Stimulated activated memory B cell treated with anti-CD40 and anti-IgM and Interleukin-4, amounts not matched to agents 10 μg/mL and 1 μg/mL and 100 μg/mL, for 72 hours (primary cell): ENCODE data around the gene MAML2.

Experiments
- ATAC-seq: fragments of 150-1000 bp; cut with Tn5 transposase; 2 replicates; pipeline ENCODE4 v1.10.0; 2021
- H3K27ac Mint-ChIP-seq: one replicate; pipeline ENCODE4 v1.8.0; 2022; ENCODE audit warnings: mild to moderate bottlenecking, mixed read lengths
- H3K27me3 Mint-ChIP-seq: one replicate; pipeline ENCODE4 v1.8.0; 2022; ENCODE audit warnings: mixed read lengths
- H3K36me3 Mint-ChIP-seq: one replicate; pipeline ENCODE4 v1.8.0; 2022; ENCODE audit warnings: mixed read lengths
- H3K4me1 Mint-ChIP-seq: one replicate; pipeline ENCODE4 v1.8.0; 2022; ENCODE audit warnings: mixed read lengths
- H3K4me3 Mint-ChIP-seq: one replicate; pipeline ENCODE4 v1.8.0; 2022; ENCODE audit warnings: mild to moderate bottlenecking, moderate library complexity, mixed read lengths
- H3K9me3 Mint-ChIP-seq: one replicate; pipeline ENCODE4 v1.8.0; 2022; ENCODE audit warnings: mixed read lengths

The MAML2 gene

DNA sequence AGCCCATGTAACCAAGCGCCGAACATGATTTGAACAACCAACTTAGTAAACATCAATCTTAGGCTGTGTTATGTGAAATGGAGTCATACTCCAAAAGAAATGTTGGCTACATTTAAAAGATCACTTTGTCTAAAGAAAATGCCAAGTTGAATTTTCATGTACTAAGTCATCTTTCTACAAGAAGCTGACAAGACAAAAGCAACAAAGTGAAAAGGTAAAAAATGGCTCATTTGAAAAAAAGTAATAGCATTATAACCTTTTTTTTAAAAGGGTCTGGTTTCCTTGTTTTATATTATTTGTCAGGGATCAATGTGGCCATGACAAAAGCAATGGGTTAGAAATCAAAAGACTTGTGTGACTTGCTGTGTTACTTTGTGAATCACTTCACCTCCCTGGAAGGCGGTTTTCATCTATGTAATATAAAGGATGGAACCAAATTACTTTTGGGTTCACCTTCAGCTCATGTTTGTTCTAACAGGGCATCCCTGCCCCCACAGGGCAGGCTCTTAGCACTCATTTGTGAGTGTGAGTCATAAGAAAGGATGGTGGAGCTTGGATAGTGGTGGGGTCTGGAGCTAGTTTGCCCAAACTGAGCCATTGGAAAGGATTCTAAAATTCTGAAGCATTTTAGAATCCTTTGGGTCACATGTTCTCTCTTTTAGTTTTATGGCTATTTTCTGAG lies 287.1 kb downstream of the MAML2 start:
- Mint-ChIP-seq H3K36me3 (peaks cover 25% of the 10 kb centered on the region), H3K4me1 (peaks cover 37% of the 10 kb centered on the region), H3K9me3 (no peaks in the 10 kb centered on the region), H3K4me3 (no peak overlapping the region), H3K27me3 (no peaks in the 10 kb centered on the region), H3K27ac (peak overlapping the region; percentile 53)
- no peak for ATAC-seq

- no peak for ATAC-seq
- Mint-ChIP-seq H3K4me3 (no peak overlapping the region), H3K27ac (peak overlapping the region; percentile 53), H3K36me3 (peaks cover 28% of the 10 kb centered on the region), H3K4me1 (peaks cover 45% of the 10 kb centered on the region), H3K27me3 (no peaks in the 10 kb centered on the region), H3K9me3 (no peaks in the 10 kb centered on the region)
Observed at GRCh38 chr11:96054870-96055705, 287.9 kb downstream of the MAML2 start.

DNA sequence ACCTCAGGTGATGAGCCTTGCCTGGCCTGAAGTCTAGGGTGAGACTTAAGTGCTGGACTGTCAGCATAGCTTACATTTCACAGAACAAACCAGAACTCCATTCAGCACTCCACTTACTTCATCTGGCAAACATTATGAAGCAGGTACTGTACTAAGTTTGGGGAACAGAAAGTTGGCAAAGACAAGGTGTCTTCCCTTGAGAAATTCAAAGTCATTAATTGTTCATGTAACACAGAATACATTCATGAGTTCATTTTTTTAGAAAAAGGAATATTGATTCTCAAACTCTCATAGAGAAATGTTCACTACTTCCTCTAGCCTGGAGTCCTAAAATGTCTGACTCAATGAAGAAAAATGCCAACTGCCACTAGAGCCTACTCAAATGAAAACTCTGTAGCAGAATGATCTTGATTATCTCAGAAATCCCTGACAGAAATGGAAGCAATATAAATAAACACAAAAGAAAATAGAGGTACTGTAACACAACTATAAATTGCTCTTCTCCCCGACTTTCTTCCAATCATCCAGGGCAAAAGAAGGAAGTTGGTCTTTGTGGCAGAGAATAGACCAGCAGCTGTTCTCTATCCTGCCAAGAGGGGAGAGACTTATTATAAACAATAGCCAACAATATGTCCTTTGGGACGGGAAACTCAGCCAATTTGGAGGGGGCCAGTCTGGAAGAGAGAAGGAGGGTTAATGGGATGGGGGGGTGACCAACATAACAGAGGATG lies 289.9 kb downstream of the MAML2 start:
- peak overlapping the region; percentile 74 for H3K27ac Mint-ChIP-seq
- no peaks in the 10 kb centered on the region for H3K27me3 Mint-ChIP-seq
- H3K9me3 Mint-ChIP-seq: no peaks in the 10 kb centered on the region
- peak overlapping the region; percentile 40 for H3K4me3 Mint-ChIP-seq
- H3K4me1 Mint-ChIP-seq: peaks cover 46% of the 10 kb centered on the region
- peaks cover 22% of the 10 kb centered on the region for H3K36me3 Mint-ChIP-seq
- ATAC-seq: peak; percentile 67

DNA sequence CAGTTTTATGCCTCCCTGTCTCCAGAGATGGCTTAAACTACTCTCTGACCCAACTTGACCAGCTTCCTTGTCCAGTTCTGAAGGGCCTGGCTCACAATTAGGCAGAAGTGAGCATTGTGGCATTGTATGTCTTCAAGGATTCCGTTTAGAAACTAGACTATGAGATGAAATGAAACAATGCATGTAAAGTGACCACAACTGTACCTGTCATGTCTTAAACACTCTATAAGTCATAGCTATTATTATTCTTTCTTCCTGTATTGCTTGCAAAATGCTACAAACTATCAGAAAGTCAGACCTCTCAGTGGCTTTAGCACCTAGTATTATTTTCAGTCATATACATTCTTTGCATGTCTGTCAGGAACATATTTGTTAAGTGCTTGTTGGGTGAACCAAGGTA lies 291.2 kb downstream of the MAML2 start:
- Mint-ChIP-seq H3K9me3 (no peaks in the 10 kb centered on the region), H3K27me3 (no peaks in the 10 kb centered on the region), H3K4me1 (peaks cover 46% of the 10 kb centered on the region), H3K27ac (no peak overlapping the region), H3K4me3 (no peak overlapping the region), H3K36me3 (peaks cover 16% of the 10 kb centered on the region)
- ATAC-seq: peak; percentile 77

DNA sequence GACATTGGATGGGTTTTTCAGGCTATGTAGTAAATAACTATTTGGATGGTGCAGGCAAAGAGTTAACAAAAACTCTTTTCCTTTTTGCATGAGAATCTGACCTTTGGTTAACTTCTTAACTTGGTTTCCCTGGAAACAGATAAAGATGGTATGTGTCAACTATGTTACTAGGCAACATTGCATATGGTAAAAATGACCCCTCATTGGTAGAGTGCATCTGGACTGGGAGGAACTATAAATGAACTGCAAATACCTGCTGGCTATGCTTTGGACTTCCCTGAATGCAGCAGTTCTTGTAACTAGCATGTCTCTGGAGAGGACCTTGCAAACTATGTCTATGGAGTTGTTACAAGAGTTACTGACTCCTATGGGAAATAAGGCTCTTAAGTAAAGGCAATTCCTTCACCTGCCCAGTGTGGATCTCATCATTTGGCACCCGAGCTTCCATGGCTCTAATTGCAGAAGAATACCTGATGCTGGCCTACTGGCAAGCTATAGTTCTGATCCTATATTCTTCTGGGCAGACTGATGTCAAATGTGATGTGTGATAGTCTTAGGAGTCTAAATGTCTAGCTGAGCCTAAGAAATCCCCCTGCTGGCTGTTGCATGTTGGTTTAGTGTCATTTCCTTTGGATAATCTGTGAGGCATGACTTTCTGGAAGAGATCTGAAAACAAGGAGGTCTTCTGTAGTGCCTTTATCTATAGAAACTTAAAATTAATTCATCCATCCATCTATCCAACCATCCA lies 292.4 kb downstream of the MAML2 start:
- Mint-ChIP-seq H3K9me3 (no peaks in the 10 kb centered on the region), H3K4me1 (peaks cover 44% of the 10 kb centered on the region), H3K27me3 (no peaks in the 10 kb centered on the region), H3K27ac (no peak overlapping the region), H3K36me3 (peaks cover 21% of the 10 kb centered on the region), H3K4me3 (no peak overlapping the region)
- ATAC-seq: no peak

GRCh38 chr11:96049426-96049825 lies 293.6 kb downstream of the MAML2 start:
- no peak overlapping the region for H3K27ac Mint-ChIP-seq

GRCh38 chr11:96045622-96046456 lies 297.2 kb downstream of the MAML2 start:
- Mint-ChIP-seq H3K9me3 (no peaks in the 10 kb centered on the region), H3K27ac (no peak overlapping the region), H3K36me3 (peaks cover 28% of the 10 kb centered on the region), H3K4me3 (no peak overlapping the region), H3K27me3 (no peaks in the 10 kb centered on the region), H3K4me1 (peaks cover 18% of the 10 kb centered on the region)
- no peak for ATAC-seq

More at GRCh38 chr11:96049426-96049825, 293.6 kb downstream of the MAML2 start:
- no peak overlapping the region for H3K4me3 Mint-ChIP-seq
- H3K27me3 Mint-ChIP-seq: no peaks in the 10 kb centered on the region
- ATAC-seq: no peak
- no peaks in the 10 kb centered on the region for H3K9me3 Mint-ChIP-seq
- H3K36me3 Mint-ChIP-seq: peaks cover 22% of the 10 kb centered on the region
- peaks cover 33% of the 10 kb centered on the region for H3K4me1 Mint-ChIP-seq

- H3K4me3 Mint-ChIP-seq: no peak overlapping the region
- H3K4me1 Mint-ChIP-seq: peaks cover 10% of the 10 kb centered on the region
- peaks cover 24% of the 10 kb centered on the region for H3K36me3 Mint-ChIP-seq
- no peaks in the 10 kb centered on the region for H3K9me3 Mint-ChIP-seq
- H3K27ac Mint-ChIP-seq: no peak overlapping the region
- ATAC-seq: no peak
- H3K27me3 Mint-ChIP-seq: no peaks in the 10 kb centered on the region
Observed at GRCh38 chr11:96044747-96045146, 298.2 kb downstream of the MAML2 start.

DNA sequence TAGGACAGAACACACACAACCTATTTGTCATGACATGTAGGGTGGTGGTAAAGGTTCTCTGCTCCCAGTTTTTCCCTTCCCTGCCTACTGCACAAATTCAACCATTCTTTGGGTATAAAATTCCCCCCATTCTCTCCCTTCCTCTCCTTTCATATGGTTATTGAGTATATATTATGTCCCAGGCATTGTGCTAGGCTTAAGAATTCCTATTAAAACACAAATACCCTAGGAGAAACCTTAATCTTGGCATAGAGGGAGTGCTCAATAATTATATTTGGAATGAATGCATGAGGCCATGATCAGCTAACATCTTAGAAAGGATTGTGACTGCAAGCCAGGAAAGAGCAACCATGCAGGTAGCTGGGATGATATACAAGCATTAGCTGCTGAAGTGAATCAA lies 298.7 kb downstream of the MAML2 start:
- Mint-ChIP-seq H3K36me3 (peaks cover 27% of the 10 kb centered on the region), H3K27ac (no peak overlapping the region), H3K9me3 (no peaks in the 10 kb centered on the region), H3K27me3 (no peaks in the 10 kb centered on the region), H3K4me3 (no peak overlapping the region), H3K4me1 (peaks cover 10% of the 10 kb centered on the region)
- ATAC-seq: no peak

- peak overlapping the region; percentile 44 for H3K27ac Mint-ChIP-seq
- H3K27me3 Mint-ChIP-seq: no peaks in the 10 kb centered on the region
- H3K9me3 Mint-ChIP-seq: no peaks in the 10 kb centered on the region
- ATAC-seq: no peak
- H3K4me1 Mint-ChIP-seq: peaks cover 15% of the 10 kb centered on the region
- H3K4me3 Mint-ChIP-seq: no peak overlapping the region
- peaks cover 33% of the 10 kb centered on the region for H3K36me3 Mint-ChIP-seq
Observed at GRCh38 chr11:96043291-96043690, 299.7 kb downstream of the MAML2 start.

DNA sequence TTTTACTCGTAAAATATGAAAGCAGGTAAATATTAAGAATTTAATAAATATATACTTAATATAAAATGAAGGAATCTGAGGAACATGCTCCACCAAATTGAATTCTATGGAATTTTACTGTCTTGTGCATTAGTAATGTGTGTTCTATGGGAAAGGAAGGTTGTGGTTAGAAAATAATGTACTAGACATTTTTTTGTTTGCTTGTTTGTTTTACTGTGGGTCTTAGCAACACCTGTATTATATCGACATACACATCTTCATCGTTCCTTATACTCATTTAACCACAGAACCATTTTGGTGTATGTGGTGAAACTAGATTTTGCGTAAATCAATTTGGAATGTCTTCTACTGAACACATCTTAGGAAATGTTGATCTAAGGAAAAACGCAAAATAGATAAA lies 304.9 kb downstream of the MAML2 start:
- no peaks in the 10 kb centered on the region for H3K27me3 Mint-ChIP-seq
- no peak overlapping the region for H3K4me3 Mint-ChIP-seq
- H3K36me3 Mint-ChIP-seq: peaks cover 43% of the 10 kb centered on the region
- H3K4me1 Mint-ChIP-seq: peaks cover 22% of the 10 kb centered on the region
- no peak overlapping the region for H3K27ac Mint-ChIP-seq
- no peak for ATAC-seq
- no peaks in the 10 kb centered on the region for H3K9me3 Mint-ChIP-seq

GRCh38 chr11:96037405-96037949 lies 305.5 kb downstream of the MAML2 start:
- Mint-ChIP-seq H3K9me3 (no peaks in the 10 kb centered on the region), H3K4me1 (peaks cover 21% of the 10 kb centered on the region), H3K27me3 (no peaks in the 10 kb centered on the region), H3K27ac (no peak overlapping the region), H3K4me3 (no peak overlapping the region), H3K36me3 (peaks cover 39% of the 10 kb centered on the region)
- ATAC-seq: no peak

- Mint-ChIP-seq H3K27me3 (no peaks in the 10 kb centered on the region), H3K36me3 (peaks cover 35% of the 10 kb centered on the region), H3K4me3 (no peak overlapping the region), H3K9me3 (no peaks in the 10 kb centered on the region), H3K4me1 (peaks cover 17% of the 10 kb centered on the region), H3K27ac (no peak overlapping the region)
- ATAC-seq: no peak
Observed at GRCh38 chr11:96036863-96037262, 306.1 kb downstream of the MAML2 start.

- Mint-ChIP-seq H3K4me3 (no peak overlapping the region), H3K4me1 (peaks cover 17% of the 10 kb centered on the region), H3K27me3 (no peaks in the 10 kb centered on the region), H3K27ac (no peak overlapping the region), H3K36me3 (peaks cover 25% of the 10 kb centered on the region), H3K9me3 (no peaks in the 10 kb centered on the region)
- ATAC-seq: no peak
Observed at GRCh38 chr11:96035740-96036078, 307.3 kb downstream of the MAML2 start.
